ENCODE measurements around the gene CDH10. TPM values are rescaled to one million over a fixed set of nuclear protein-coding genes. Genes with fewer than 3 reads are reported as not detected.

Gene CDH10
- total and polyA plus RNA-seq, 4 donors = 0.09 TPM; not detected in 3

GRCh38 chr5:24589566-24589965, 55.2 kb downstream of the CDH10 start:
- Histone ChIP-seq H3K9me3 (ENCODE audit: control insufficient read depth in 4 of 4, low read length in 3 of 4) (no peaks in the 10 kb centered on the region), H3K27me3 (ENCODE audit: control insufficient read depth in 4 of 4, insufficient read depth in 4 of 4, low read length in 3 of 4) (no peaks in the 10 kb centered on the region), H3K9ac (ENCODE audit: low read depth in 1 of 2, low read length in 2 of 2) (no peak overlapping the region), H3K4me3 (ENCODE audit: low read depth in 1 of 3, low read length in 3 of 3) (no peak overlapping the region), H3K4me1 (ENCODE audit: control insufficient read depth in 4 of 4, insufficient read depth in 4 of 4, low read length in 3 of 4) (no peaks in the 10 kb centered on the region), H3K27ac (ENCODE audit: low read depth in 1 of 2, low read length in 2 of 2) (no peak overlapping the region), H3K36me3 (ENCODE audit: control insufficient read depth in 4 of 4, insufficient read depth in 3 of 4, low read depth in 1 of 4, low read length in 3 of 4) (no peaks in the 10 kb centered on the region)
- no peak for DNase-seq (ENCODE audit: low spot score)
- TF ChIP-seq SP1 (IDR thresholded peaks at IDR 0.05) (no peak), FOXA2 (IDR thresholded peaks at IDR 0.05) (no peak), RXRA (IDR thresholded peaks at IDR 0.05) (no peak), FOXA1 (IDR thresholded peaks at IDR 0.05) (no peak), MAX (IDR thresholded peaks at IDR 0.05) (no peak), HNF4A (conservative IDR thresholded peaks at IDR 0.05) (no peak), HNF4G (IDR thresholded peaks at IDR 0.05) (no peak), ATF3 (IDR thresholded peaks at IDR 0.05) (no peak), GABPA (IDR thresholded peaks at IDR 0.05 in 1 of 2, conservative IDR thresholded peaks at IDR 0.05 in 1 of 2) (no peak), YY1 (IDR thresholded peaks at IDR 0.05) (no peak), JUND (IDR thresholded peaks at IDR 0.05) (no peak), EGR1 (IDR thresholded peaks at IDR 0.05; ENCODE audit: low read depth in 2 of 2) (no peak), RAD21 (IDR thresholded peaks at IDR 0.05) (no peak), REST (IDR thresholded peaks at IDR 0.05) (no peak)
- WGBS = 75% methylated on average over 3 of the region's 3 CpGs

- Histone ChIP-seq H3K4me1 (ENCODE audit: control insufficient read depth in 4 of 4, insufficient read depth in 4 of 4, low read length in 3 of 4) (no peaks in the 10 kb centered on the region), H3K4me3 (ENCODE audit: low read depth in 1 of 3, low read length in 3 of 3) (no peak overlapping the region), H3K9ac (ENCODE audit: low read depth in 1 of 2, low read length in 2 of 2) (no peak overlapping the region), H3K9me3 (ENCODE audit: control insufficient read depth in 4 of 4, low read length in 3 of 4) (no peaks in the 10 kb centered on the region), H3K36me3 (ENCODE audit: control insufficient read depth in 4 of 4, insufficient read depth in 3 of 4, low read depth in 1 of 4, low read length in 3 of 4) (no peaks in the 10 kb centered on the region), H3K27ac (ENCODE audit: low read depth in 1 of 2, low read length in 2 of 2) (no peak overlapping the region), H3K27me3 (ENCODE audit: control insufficient read depth in 4 of 4, insufficient read depth in 4 of 4, low read length in 3 of 4) (no peaks in the 10 kb centered on the region)
- no peak for DNase-seq (ENCODE audit: low spot score)
- 75% methylated on average over 4 of the region's 4 CpGs for WGBS
- no peak for TF ChIP-seq YY1 (IDR thresholded peaks at IDR 0.05)
These were observed 59.0 kb downstream of the CDH10 start for GRCh38 chr5:24585751-24586150.

GRCh38 chr5:24571302-24571701, 73.5 kb downstream of the CDH10 start:
- Histone ChIP-seq H3K27me3 (ENCODE audit: control insufficient read depth in 4 of 4, insufficient read depth in 4 of 4, low read length in 3 of 4) (peaks cover 0 to 2% (median 0%) of the 10 kb centered on the region in 4 donors), H3K36me3 (ENCODE audit: control insufficient read depth in 4 of 4, insufficient read depth in 3 of 4, low read depth in 1 of 4, low read length in 3 of 4) (no peaks in the 10 kb centered on the region), H3K27ac (ENCODE audit: low read depth in 1 of 2, low read length in 2 of 2) (no peak overlapping the region), H3K4me1 (ENCODE audit: control insufficient read depth in 4 of 4, insufficient read depth in 4 of 4, low read length in 3 of 4) (no peaks in the 10 kb centered on the region), H3K4me3 (ENCODE audit: low read depth in 1 of 3, low read length in 3 of 3) (no peak overlapping the region), H3K9ac (ENCODE audit: low read depth in 1 of 2, low read length in 2 of 2) (no peak overlapping the region), H3K9me3 (ENCODE audit: control insufficient read depth in 4 of 4, low read length in 3 of 4) (no peaks in the 10 kb centered on the region)
- DNase-seq (ENCODE audit: low spot score) = no peak
- TF ChIP-seq RAD21 (IDR thresholded peaks at IDR 0.05) (no peak), ATF3 (IDR thresholded peaks at IDR 0.05) (no peak), REST (IDR thresholded peaks at IDR 0.05) (no peak), FOXA1 (IDR thresholded peaks at IDR 0.05) (no peak), FOXA2 (IDR thresholded peaks at IDR 0.05) (no peak), YY1 (IDR thresholded peaks at IDR 0.05) (no peak), TAF1 (conservative IDR thresholded peaks at IDR 0.05) (no peak), NR2F2 (IDR thresholded peaks at IDR 0.05) (no peak), RXRA (IDR thresholded peaks at IDR 0.05) (no peak), EGR1 (IDR thresholded peaks at IDR 0.05; ENCODE audit: low read depth in 2 of 2) (no peak), GABPA (IDR thresholded peaks at IDR 0.05 in 1 of 2, conservative IDR thresholded peaks at IDR 0.05 in 1 of 2) (no peak), SP1 (IDR thresholded peaks at IDR 0.05) (no peak), JUND (IDR thresholded peaks at IDR 0.05) (no peak), CTCF (IDR thresholded peaks at IDR 0.05; ENCODE audit: low read depth, low read length, missing input control) (no peak)
